CD4-positive, alpha-beta T cell (primary cell): ENCODE measurements around the gene PAMR1. TPM values are rescaled to one million over a fixed set of nuclear protein-coding genes. Genes with fewer than 3 reads are reported as not detected.
"Not testable (repeated sequence)": the region's sequence is repeated elsewhere in the genome, so short reads cannot be mapped to it uniquely, and the experiment has no call there.

Source experiments
- ATAC-seq: fragments of 200-7000 bp; cut with Tn5 transposase; one replicate; pipeline ENCODE4 v1.10.0; 2022; ENCODE audit warnings: mild to moderate bottlenecking; ENCODE audit not compliant: poor library complexity
- CTCF ChIA-PET: fragments of 350-600 bp; sonication (Branson Sonifier 250); formaldehyde crosslinking; loops from one replicate; lab custom pipeline; 2021; ENCODE audit warnings: antibody characterized with exemption, inconsistent platforms; lab: Charles Lee
- POLR2A ChIA-PET: fragments of 350-600 bp; sonication (Branson Sonifier 250); formaldehyde crosslinking; loops from one replicate; lab custom pipeline; 2021; ENCODE audit warnings: antibody characterized with exemption, inconsistent platforms; lab: Charles Lee
- DNase-seq, 14 experiments: peaks; one replicate each; pipeline ENCODE4 v3.0.0-alpha.2; 2013 to 2020; ENCODE audit warnings: mixed read lengths in 2 of 14
- H3K27ac ChIP-seq, 2 donors: one replicate each; pipeline versions ENCODE4 v1.5.1 to v1.7.0; 2013; ENCODE audit warnings: low read length in 2 of 2, low read depth in 1 of 2, mild to moderate bottlenecking in 1 of 2
- H3K27me3 ChIP-seq, 2 experiments: 1 replicate in 1 of 2; 2 replicates in 1 of 2; pipeline versions ENCODE4 v1.6.1 to v1.7.0; 2013; ENCODE audit warnings: low read length in 2 of 2, control low read depth in 1 of 2, mild to moderate bottlenecking in 1 of 2, moderate library complexity in 1 of 2; ENCODE audit not compliant: insufficient read depth in 2 of 2, control insufficient read depth in 1 of 2
- H3K36me3 ChIP-seq: one replicate; pipeline ENCODE4 v1.6.1; 2013; ENCODE audit warnings: low read length, control low read depth; ENCODE audit not compliant: insufficient read depth
- H3K4me1 ChIP-seq: one replicate; pipeline ENCODE4 v1.6.1; 2013; ENCODE audit warnings: low read length, control low read depth; ENCODE audit not compliant: insufficient read depth
- H3K4me3 ChIP-seq: one replicate; pipeline ENCODE4 v1.5.1; 2013; ENCODE audit warnings: mild to moderate bottlenecking, low read length, moderate library complexity
- H3K9me3 ChIP-seq, 2 experiments: 1 replicate in 1 of 2; 2 replicates in 1 of 2; pipeline versions ENCODE4 v1.6.1 to v1.7.0; 2013; ENCODE audit warnings: low read length in 2 of 2, mild to moderate bottlenecking in 2 of 2, control low read depth in 1 of 2, moderate library complexity in 1 of 2; ENCODE audit not compliant: control insufficient read depth in 1 of 2, insufficient read depth in 1 of 2
- H3K27ac Mint-ChIP-seq: one replicate; pipeline ENCODE4 v1.8.0; 2020; ENCODE audit warnings: mixed read lengths
- H3K27me3 Mint-ChIP-seq: one replicate; pipeline ENCODE4 v1.8.0; 2021; ENCODE audit warnings: mixed read lengths
- H3K36me3 Mint-ChIP-seq: one replicate; pipeline ENCODE4 v1.8.0; 2021; ENCODE audit warnings: low read depth, mixed read lengths
- H3K4me1 Mint-ChIP-seq: one replicate; pipeline ENCODE4 v1.8.0; 2021; ENCODE audit warnings: low read depth, mixed read lengths
- H3K4me3 Mint-ChIP-seq: one replicate; pipeline ENCODE4 v1.8.0; 2020; ENCODE audit warnings: mild to moderate bottlenecking, mixed read lengths
- H3K9me3 Mint-ChIP-seq: one replicate; pipeline ENCODE4 v1.8.0; 2020; ENCODE audit warnings: mixed read lengths
- CTCF ChIP-seq: fragments of 200-600 bp; IDR thresholded peaks from one replicate; pipeline ENCODE4 v1.8.0; 2022; ENCODE audit warnings: antibody characterized with exemption, mild to moderate bottlenecking
- intact Hi-C, 2 experiments: fragments of 100-400 bp; cut with DNase I in 1 of 2; cut with micrococcal nuclease in 1 of 2; formaldehyde crosslinking; loops; one replicate each; pipeline versions ENCODE4 v1.15.1 to v1.9.0; 2023 to 2025; cut with DNase I, micrococcal nuclease
- total RNA-seq, 174 experiments: library from RNA in 2 of 174; stranded (reverse) in 2 of 174; gene quantifications; one replicate each; pipeline ENCODE4 v1.2.3 and lab custom pipeline; 2021 to 2026

PAMR1 gene
- total RNA-seq, 2 experiments from 2014 or later: not detected

- intact Hi-C loops: no loop called here
- no peak for TF ChIP-seq CTCF
- no peak overlapping the region for H3K4me3 ChIP-seq
- H3K27ac ChIP-seq: no peak overlapping the region
- no peak for DNase-seq
- ChIA-PET POLR2A (interaction anchor here (0.7 kb wide), 1 partner anchor 458 kb away, joined by 3 read pairs; no protein-coding TSS in a partner anchor), CTCF (no interaction called here)
- peaks cover 0 to 8% of the 10 kb centered on the region in 2 experiments for H3K9me3 ChIP-seq
- H3K36me3 ChIP-seq: no peaks in the 10 kb centered on the region
- H3K4me3 Mint-ChIP-seq: no peak overlapping the region
- peaks cover 6% of the 10 kb centered on the region for H3K4me1 ChIP-seq
- H3K27me3 Mint-ChIP-seq: peaks cover 86% of the 10 kb centered on the region
- no peaks in the 10 kb centered on the region for H3K4me1 Mint-ChIP-seq
- H3K9me3 Mint-ChIP-seq: no peaks in the 10 kb centered on the region
- no peak overlapping the region for H3K27ac Mint-ChIP-seq
- H3K36me3 Mint-ChIP-seq: no peaks in the 10 kb centered on the region
- peaks cover 36 to 71% of the 10 kb centered on the region in 2 experiments for H3K27me3 ChIP-seq
- no peak for ATAC-seq
These were observed 2.1 kb downstream of the PAMR1 start for GRCh38 chr11:35523331-35523768.

- CTCF ChIA-PET, H3K4me1 Mint-ChIP-seq, H3K4me3 ChIP-seq, H3K4me3 Mint-ChIP-seq, H3K9me3 Mint-ChIP-seq, H3K36me3 Mint-ChIP-seq, POLR2A ChIA-PET, intact Hi-C loops, H3K4me1 ChIP-seq, DNase-seq, H3K27ac Mint-ChIP-seq, H3K9me3 ChIP-seq, ATAC-seq, H3K27ac ChIP-seq, H3K36me3 ChIP-seq: not testable (repeated sequence)
- peaks cover 84% of the 10 kb centered on the region for H3K27me3 Mint-ChIP-seq
- peaks cover 30 to 62% of the 10 kb centered on the region in 2 experiments for H3K27me3 ChIP-seq
These were observed 3.3 kb downstream of the PAMR1 start for GRCh38 chr11:35522091-35522490.

- CTCF ChIA-PET: no interaction called here
- Mint-ChIP-seq H3K4me3 (no peak overlapping the region), H3K36me3 (no peaks in the 10 kb centered on the region), H3K27me3 (peaks cover 87% of the 10 kb centered on the region), H3K4me1 (no peaks in the 10 kb centered on the region), H3K27ac (no peak overlapping the region), H3K9me3 (no peaks in the 10 kb centered on the region)
- POLR2A ChIA-PET: no interaction called here
- ATAC-seq (no peak), DNase-seq (no peak)
- H3K27ac ChIP-seq: no peak overlapping the region
- no peak for TF ChIP-seq CTCF
- intact Hi-C loops: no loop called here
- H3K27me3 ChIP-seq: peaks cover 22 to 46% of the 10 kb centered on the region in 2 experiments
- H3K36me3 ChIP-seq: no peaks in the 10 kb centered on the region
- peaks cover 2% of the 10 kb centered on the region for H3K4me1 ChIP-seq
- H3K9me3 ChIP-seq: peaks cover 0 to 2% of the 10 kb centered on the region in 2 experiments
- H3K4me3 ChIP-seq: no peak overlapping the region
These were observed 5.0 kb downstream of the PAMR1 start for GRCh38 chr11:35520376-35520775.

GRCh38 chr11:35518766-35519165 is 6.7 kb downstream of the PAMR1 start:
- Histone ChIP-seq H3K9me3 (no peaks in the 10 kb centered on the region), H3K36me3 (no peaks in the 10 kb centered on the region), H3K27ac (no peak overlapping the region), H3K4me3 (no peak overlapping the region), H3K27me3 (peaks cover 9 to 33% of the 10 kb centered on the region in 2 experiments), H3K4me1 (no peaks in the 10 kb centered on the region)
- intact Hi-C loops: no loop called here
- no peak for ATAC-seq
- ChIA-PET CTCF (no interaction called here), POLR2A (no interaction called here)
- no peaks in the 10 kb centered on the region for H3K36me3 Mint-ChIP-seq
- no peaks in the 10 kb centered on the region for H3K4me1 Mint-ChIP-seq
- H3K4me3 Mint-ChIP-seq: no peak overlapping the region
- DNase-seq: no peak
- no peaks in the 10 kb centered on the region for H3K9me3 Mint-ChIP-seq
- H3K27me3 Mint-ChIP-seq: peaks cover 77% of the 10 kb centered on the region
- no peak for TF ChIP-seq CTCF
- no peak overlapping the region for H3K27ac Mint-ChIP-seq
